Right ventricle myocardium inferior (tissue), 1 donor: ENCODE results near the gene ANKRD63. TPM values are rescaled to one million over a fixed set of nuclear protein-coding genes. Genes with fewer than 3 reads are reported as not detected.

Experiments used
- ATAC-seq: fragments of 200-7000 bp; cut with Tn5 transposase; one replicate; pipeline ENCODE4 v1.9.1; 2020; ENCODE audit warnings: mild to moderate bottlenecking, moderate library complexity
- DNase-seq: peaks from one replicate; pipeline ENCODE4 v3.0.0; 2021; ENCODE audit errors: missing footprints
- intact Hi-C: fragments of 100-400 bp; cut with DNase I; formaldehyde crosslinking; loops from one replicate; pipeline ENCODE4 v1.11.0; 2022
- total RNA-seq: library from RNA; stranded (reverse); fragmentation: NEBNext Ultra II Directional; extraction: Animal tissue kit (Norgen Biotek cat#: 25700); gene quantifications from one replicate; pipeline ENCODE4 v1.2.1, GENCODE V29; 2021
- donor health status: DM: no; HTN: yes; CAD: no; lungs with severe emphysema.

The ANKRD63 gene
- total RNA-seq, 1 donor from 2014 or later: 0.92 TPM

GRCh38 chr15:40300367-40300766 lies 17.5 kb upstream of the ANKRD63 start:
- intact Hi-C loops: no loop called here
- DNase-seq (no peak), ATAC-seq (no peak)

- intact Hi-C loops: no loop called here
- DNase-seq: no peak
- ATAC-seq: no peak
Measured at GRCh38 chr15:40298216-40298935, 15.5 kb upstream of the ANKRD63 start.

- ATAC-seq: no peak
- DNase-seq: no peak
- intact Hi-C loops: no loop called here
Measured at GRCh38 chr15:40297356-40297755, 14.5 kb upstream of the ANKRD63 start.

- ATAC-seq: peak; percentile 7
- DNase-seq: no peak
- intact Hi-C loops: no loop called here
Measured at GRCh38 chr15:40296561-40297230, 13.8 kb upstream of the ANKRD63 start.

GRCh38 chr15:40295877-40296560 lies 13.2 kb upstream of the ANKRD63 start:
- intact Hi-C loops: no loop called here
- ATAC-seq: peak; percentile 92

DNA sequence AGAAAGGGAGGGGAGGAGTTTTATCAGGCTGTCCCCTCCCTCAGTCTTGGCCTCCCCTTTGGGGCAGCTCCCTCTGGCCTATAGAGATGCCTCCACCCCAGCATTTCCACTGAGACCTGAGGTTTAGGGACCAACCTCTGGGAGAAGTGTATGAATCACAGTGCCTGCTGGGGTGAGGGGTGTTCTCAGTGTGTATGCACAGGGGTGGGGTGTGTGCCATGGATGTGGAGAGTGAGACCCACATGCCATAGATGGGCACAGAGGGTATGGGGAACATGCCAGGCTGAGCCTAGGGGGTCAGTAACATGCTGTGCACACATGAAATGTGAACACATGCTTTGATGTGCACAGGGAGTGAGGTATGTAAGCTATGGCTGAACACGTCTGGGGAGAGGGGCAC lies 12.4 kb upstream of the ANKRD63 start:
- intact Hi-C loops: no loop called here
- no peak for ATAC-seq
- DNase-seq: no peak

More at GRCh38 chr15:40295877-40296560, 13.2 kb upstream of the ANKRD63 start:
- DNase-seq: peak; percentile 82

DNA sequence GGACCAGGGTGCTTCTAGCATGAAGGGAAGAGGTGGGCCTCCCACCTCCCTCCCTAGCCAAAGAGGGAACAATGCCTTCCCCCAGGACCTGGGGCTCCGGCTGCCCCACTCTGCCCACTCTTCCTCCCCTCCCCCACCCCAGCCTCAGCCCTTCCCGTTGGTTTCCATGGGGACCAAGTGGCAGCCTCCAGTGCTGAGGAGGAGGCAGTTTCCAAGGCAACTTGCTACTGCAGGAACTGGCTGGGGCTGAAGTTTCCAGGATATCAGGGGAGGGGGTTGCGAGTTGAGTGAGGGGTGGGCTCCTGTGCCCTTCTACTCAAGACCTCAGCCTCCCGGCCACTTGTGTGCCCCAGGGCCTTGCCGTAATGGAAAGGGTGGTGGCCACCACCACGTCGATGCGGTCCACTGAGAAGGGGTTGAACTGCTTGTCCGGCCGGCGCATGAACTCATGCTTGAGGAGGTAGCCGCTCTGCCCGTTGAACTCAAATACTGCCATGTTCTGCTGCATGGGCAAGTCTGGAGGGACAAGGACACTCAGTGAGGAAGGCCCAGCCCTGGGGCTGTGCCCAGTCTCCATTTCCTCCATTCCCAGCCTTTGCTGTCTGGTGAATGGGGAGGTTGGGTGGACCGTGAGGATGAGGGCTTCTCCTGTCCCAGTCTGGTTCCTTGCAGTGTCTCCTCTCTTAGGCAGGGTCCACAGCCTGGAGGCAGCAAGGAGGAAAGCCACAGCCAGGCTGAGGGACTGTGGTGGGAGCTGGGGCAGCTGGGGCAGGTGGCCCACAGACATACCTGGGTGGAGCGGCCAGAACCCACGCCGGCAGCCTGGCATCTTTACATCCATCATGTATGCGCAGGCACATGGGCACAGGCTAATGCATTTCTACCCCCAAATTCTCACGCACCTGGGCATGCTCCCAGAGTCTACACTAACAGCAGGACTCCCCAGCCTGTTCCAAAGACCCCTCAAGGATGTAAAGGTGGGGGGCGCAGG lies 11.3 kb upstream of the ANKRD63 start:
- ATAC-seq: no peak
- DNase-seq: no peak
- intact Hi-C loops: no loop called here

- DNase-seq (no peak), ATAC-seq (no peak)
- intact Hi-C loops: no loop called here
Measured at GRCh38 chr15:40293006-40293405, 10.1 kb upstream of the ANKRD63 start.

- DNase-seq (no peak), ATAC-seq (no peak)
- intact Hi-C loops: no loop called here
Measured at GRCh38 chr15:40292246-40292645, 9.4 kb upstream of the ANKRD63 start.

GRCh38 chr15:40290918-40291574 lies 8.2 kb upstream of the ANKRD63 start:
- intact Hi-C loops: no loop called here
- DNase-seq: peak; percentile 76
- peak; percentile 43 for ATAC-seq

GRCh38 chr15:40290545-40290917 lies 7.7 kb upstream of the ANKRD63 start:
- intact Hi-C loops: no loop called here
- no peak for DNase-seq
- no peak for ATAC-seq

- intact Hi-C loops: no loop called here
- DNase-seq (peak; percentile 66), ATAC-seq (no peak)
Measured at GRCh38 chr15:40289140-40289775, 6.4 kb upstream of the ANKRD63 start.

GRCh38 chr15:40287968-40288367 lies 5.1 kb upstream of the ANKRD63 start:
- peak; percentile 42 for DNase-seq
- intact Hi-C loops: no loop called here

DNA sequence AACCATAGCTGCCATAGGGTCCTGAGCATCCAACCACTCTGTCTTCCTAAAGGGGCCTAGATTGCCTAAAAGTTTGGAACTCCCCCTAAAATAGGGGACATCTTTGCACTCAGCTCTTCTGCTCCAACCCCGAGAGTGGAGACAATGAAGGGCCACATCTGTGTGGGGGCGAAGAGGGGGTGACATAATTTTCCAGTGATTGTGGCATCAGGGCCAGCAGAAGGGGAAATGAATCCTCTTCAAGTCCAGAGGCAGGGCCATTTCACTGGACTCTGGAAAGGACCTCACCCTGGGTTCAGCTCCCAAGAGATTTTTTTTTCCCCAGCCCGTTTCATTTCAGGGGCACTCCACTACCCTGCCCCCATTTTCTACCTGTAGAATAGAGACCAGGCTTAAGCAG lies 4.6 kb upstream of the ANKRD63 start:
- ATAC-seq (no peak), DNase-seq (no peak)
- intact Hi-C loops: no loop called here

More at GRCh38 chr15:40287968-40288367, 5.1 kb upstream of the ANKRD63 start:
- ATAC-seq: no peak

GRCh38 chr15:40286794-40287193 lies 3.9 kb upstream of the ANKRD63 start:
- ATAC-seq (no peak), DNase-seq (peak; percentile 55)
- intact Hi-C loops: no loop called here

DNA sequence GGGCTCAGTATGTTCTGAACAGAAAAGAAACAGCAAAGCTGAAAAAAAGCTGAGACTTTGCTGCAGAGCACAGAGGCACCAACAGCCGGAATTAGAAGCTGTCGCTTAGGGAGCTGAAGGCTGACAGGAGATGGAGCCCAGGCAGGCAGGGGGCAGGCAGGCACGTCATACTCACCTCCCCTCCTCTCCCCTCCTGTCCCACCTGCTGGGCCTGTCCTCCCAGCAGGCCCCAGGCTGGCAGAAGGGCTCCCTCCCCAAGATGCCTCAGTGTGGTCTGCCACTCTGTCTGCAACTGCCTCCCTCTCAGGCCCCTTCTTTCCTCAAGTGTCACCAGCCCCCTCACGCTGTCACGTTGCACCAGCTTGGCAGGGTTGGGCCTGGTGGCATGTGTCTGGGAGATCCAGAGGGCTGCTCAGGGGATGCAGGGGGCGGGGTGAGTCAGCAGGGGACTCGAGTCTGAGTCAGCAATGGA lies 3.2 kb upstream of the ANKRD63 start:
- peak; percentile 12 for ATAC-seq
- peak; percentile 60 for DNase-seq
- intact Hi-C loops: no loop called here

- no peak for ATAC-seq
- DNase-seq: no peak
- intact Hi-C loops: no loop called here
Measured at GRCh38 chr15:40285554-40286011, 2.7 kb upstream of the ANKRD63 start.

- intact Hi-C loops: no loop called here
- no peak for ATAC-seq
- peak; percentile 26 for DNase-seq
Measured at GRCh38 chr15:40285151-40285550, 2.3 kb upstream of the ANKRD63 start.
